Neural progenitor cell (in vitro differentiated cells): Measurements from ENCODE around the gene FLVCR1. TPM values are rescaled to one million over a fixed set of nuclear protein-coding genes. Genes with fewer than 3 reads are reported as not detected.
"Not testable (repeated sequence)": the region's sequence is repeated elsewhere in the genome, so short reads cannot be mapped to it uniquely, and the experiment has no call there.

Experiments used
- DNase-seq: peaks from one replicate; pipeline ENCODE4 v3.0.0-alpha.2; 2016; ENCODE audit warnings: low spot score
- H2AFZ ChIP-seq: fragments of 200-600 bp; sonication (generic); replicated peaks from 2 replicates; pipeline ENCODE4 v1.6.1; 2016; ENCODE audit warnings: antibody characterized with exemption
- H3F3A ChIP-seq: fragments of 200-600 bp; sonication (generic); 2 replicates; pipeline ENCODE4 v1.6.1; 2016; ENCODE audit warnings: antibody characterized with exemption, low read depth
- H3K27ac ChIP-seq: fragments of 200-600 bp; sonication (generic); 2 replicates; pipeline ENCODE4 v1.5.1; 2016; ENCODE audit warnings: mild to moderate bottlenecking
- H3K27me3 ChIP-seq: fragments of 200-600 bp; sonication (generic); 2 replicates; pipeline ENCODE4 v1.6.1; 2016; ENCODE audit warnings: mild to moderate bottlenecking, moderate library complexity
- H3K36me3 ChIP-seq: fragments of 200-600 bp; sonication (generic); 2 replicates; pipeline ENCODE4 v1.5.1; 2016
- H3K4me1 ChIP-seq: fragments of 200-600 bp; sonication (generic); 2 replicates; pipeline ENCODE4 v1.6.1; 2016; ENCODE audit warnings: mixed run types
- H3K4me2 ChIP-seq: fragments of 200-600 bp; sonication (generic); 2 replicates; pipeline ENCODE4 v1.6.1; 2016
- H3K4me3 ChIP-seq: fragments of 200-600 bp; sonication (generic); 2 replicates; pipeline ENCODE4 v1.5.1; 2016
- H3K79me2 ChIP-seq: fragments of 200-600 bp; sonication (generic); 2 replicates; pipeline ENCODE4 v1.6.1; 2016; ENCODE audit warnings: low read depth
- H3K9ac ChIP-seq: fragments of 200-600 bp; sonication (generic); 2 replicates; pipeline ENCODE4 v1.6.1; 2016
- H3K9me3 ChIP-seq: fragments of 200-600 bp; sonication (generic); 2 replicates; pipeline ENCODE4 v1.5.1; 2016; ENCODE audit warnings: low read depth
- H4K20me1 ChIP-seq: fragments of 200-600 bp; sonication (generic); 2 replicates; pipeline ENCODE4 v1.6.1; 2016; ENCODE audit warnings: low read depth
- H3K27ac Mint-ChIP-seq: 3 replicates; pipeline ENCODE4 v1.8.0; 2021; ENCODE audit warnings: mixed read lengths
- H3K27me3 Mint-ChIP-seq: 2 replicates; pipeline ENCODE4 v1.8.0; 2022; ENCODE audit warnings: low read depth, mild to moderate bottlenecking, inconsistent platforms, moderate library complexity, mixed read lengths; ENCODE audit not compliant: insufficient read depth
- H3K36me3 Mint-ChIP-seq: 3 replicates; pipeline ENCODE4 v1.8.0; 2021; ENCODE audit warnings: mixed read lengths
- H3K4me1 Mint-ChIP-seq: 3 replicates; pipeline ENCODE4 v1.8.0; 2021; ENCODE audit warnings: mixed read lengths
- H3K4me3 Mint-ChIP-seq: 3 replicates; pipeline ENCODE4 v1.8.0; 2021; ENCODE audit warnings: mild to moderate bottlenecking, moderate library complexity, mixed read lengths
- H3K9me3 Mint-ChIP-seq: 3 replicates; pipeline ENCODE4 v1.8.0; 2020; ENCODE audit warnings: mixed read lengths
- CTCF ChIP-seq: fragments of 200-600 bp; sonication (generic); IDR thresholded peaks from 2 replicates; pipeline ENCODE4 v1.5.1; 2017; ENCODE audit warnings: antibody characterized with exemption, mild to moderate bottlenecking
- EZH2 ChIP-seq: fragments of 200-600 bp; sonication (generic); IDR thresholded peaks from 2 replicates; pipeline ENCODE4 v1.6.1; 2017; ENCODE audit warnings: antibody characterized with exemption, mild to moderate bottlenecking, moderate library complexity
- EZH2phosphoT487 ChIP-seq: fragments of 200-600 bp; sonication (generic); IDR thresholded peaks from 2 replicates; pipeline ENCODE4 v1.6.1; 2017; ENCODE audit warnings: antibody characterized with exemption
- total RNA-seq: library from RNA; depleted of rRNA; stranded (reverse); fragments of >200 nt; gene quantifications from 2 replicates; pipeline ENCODE4 v1.2.3, GENCODE V29; 2015; ENCODE audit warnings: low replicate concordance

The FLVCR1 gene
- total RNA-seq, 1 donor from 2014 or later: 33.2 TPM

DNA sequence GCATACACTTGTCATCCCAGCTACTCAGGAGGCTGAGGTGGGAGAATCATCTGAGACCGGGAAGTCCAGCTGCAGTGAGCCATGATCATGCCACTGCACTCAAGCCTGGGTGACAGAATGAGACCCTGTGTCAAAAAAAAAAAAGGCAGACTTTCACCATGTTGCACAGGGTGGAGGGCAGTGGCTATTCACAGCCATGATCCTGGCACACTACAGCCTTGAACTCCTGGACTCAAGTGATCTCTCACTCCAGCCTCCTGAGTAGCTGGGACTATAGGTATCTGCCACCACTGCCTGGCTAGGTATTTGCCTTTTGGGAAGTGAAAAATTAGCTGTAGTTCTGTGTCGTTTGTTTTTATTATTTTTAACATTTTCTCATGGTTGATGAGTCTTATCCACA lies 29.7 kb upstream of the FLVCR1 start:
- H3K9ac ChIP-seq: no peak overlapping the region
- no peak for TF ChIP-seq CTCF
- no peak for TF ChIP-seq EZH2phosphoT487
- no peak for TF ChIP-seq EZH2
- H3K4me3 Mint-ChIP-seq: no peak overlapping the region
- no peaks in the 10 kb centered on the region for H3F3A ChIP-seq
- no peak overlapping the region for H3K4me2 ChIP-seq
- no peaks in the 10 kb centered on the region for H3K27me3 ChIP-seq
- H3K36me3 Mint-ChIP-seq: no peaks in the 10 kb centered on the region
- no peaks in the 10 kb centered on the region for H4K20me1 ChIP-seq
- no peak for DNase-seq
- H2AFZ ChIP-seq: no peak overlapping the region
- H3K9me3 ChIP-seq: no peaks in the 10 kb centered on the region
- H3K79me2 ChIP-seq: no peaks in the 10 kb centered on the region
- no peak overlapping the region for H3K4me3 ChIP-seq
- peaks cover 18% of the 10 kb centered on the region for H3K9me3 Mint-ChIP-seq
- H3K4me1 Mint-ChIP-seq: peaks cover 2% of the 10 kb centered on the region
- no peaks in the 10 kb centered on the region for H3K4me1 ChIP-seq
- no peaks in the 10 kb centered on the region for H3K36me3 ChIP-seq
- H3K27ac Mint-ChIP-seq: no peak overlapping the region
- H3K27ac ChIP-seq: no peak overlapping the region
- H3K27me3 Mint-ChIP-seq: no peaks in the 10 kb centered on the region

DNA sequence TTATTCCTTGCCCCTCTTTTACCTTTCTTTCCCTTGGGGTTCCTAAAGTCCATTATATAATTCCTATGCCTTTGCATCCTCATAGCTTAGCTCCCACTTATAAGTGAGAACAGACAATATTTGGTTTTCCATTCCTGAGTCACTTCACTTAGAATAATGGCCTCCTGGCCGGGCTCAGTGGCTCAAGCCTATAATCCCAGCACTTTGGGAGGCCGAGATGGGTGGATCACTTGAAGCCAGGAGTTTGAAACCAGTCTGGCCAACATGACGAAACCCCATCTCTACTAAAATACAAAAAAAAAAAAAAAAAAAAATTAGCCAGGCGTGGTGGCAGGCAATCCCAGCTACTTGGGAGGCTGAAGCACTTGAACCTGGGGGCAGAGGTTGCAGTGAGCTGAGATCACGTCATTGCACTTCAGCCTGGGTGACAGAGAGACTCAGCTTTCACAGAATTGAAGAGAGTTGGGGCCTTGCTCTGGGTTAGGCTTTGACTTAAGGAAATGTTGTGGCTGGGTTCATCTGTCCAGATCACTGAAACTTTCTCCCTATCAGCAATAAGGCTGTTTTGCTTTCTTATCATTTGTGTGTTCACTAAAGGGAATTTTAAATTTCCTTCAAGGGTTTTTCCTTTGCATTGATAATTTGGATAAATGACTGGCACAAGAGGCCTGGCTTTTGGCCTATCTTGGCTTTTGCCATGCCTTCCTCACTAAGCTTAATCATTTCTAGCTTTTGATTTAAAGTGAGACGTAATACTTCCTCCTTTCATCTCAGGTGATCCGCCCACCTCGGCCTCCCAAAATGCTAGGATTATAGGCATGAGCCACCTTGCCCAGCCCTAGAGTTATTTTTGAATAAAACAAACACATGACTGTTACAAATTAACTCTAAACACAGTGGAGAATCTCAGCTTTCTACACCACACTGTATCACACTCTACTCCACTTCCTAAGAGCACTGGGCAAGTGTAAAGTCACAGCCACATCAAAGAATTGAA lies 24.6 kb upstream of the FLVCR1 start:
- H2AFZ ChIP-seq, H4K20me1 ChIP-seq, H3K79me2 ChIP-seq, H3K9me3 Mint-ChIP-seq, H3K27me3 Mint-ChIP-seq, H3K4me1 Mint-ChIP-seq, H3K4me3 ChIP-seq, H3K9ac ChIP-seq, H3F3A ChIP-seq, H3K4me3 Mint-ChIP-seq, H3K36me3 Mint-ChIP-seq, DNase-seq, H3K9me3 ChIP-seq, H3K36me3 ChIP-seq, H3K27ac ChIP-seq, H3K4me1 ChIP-seq, H3K27ac Mint-ChIP-seq, H3K4me2 ChIP-seq, H3K27me3 ChIP-seq: not testable (repeated sequence)

- DNase-seq: no peak
- H3K4me3 Mint-ChIP-seq: no peak overlapping the region
- H3K9me3 Mint-ChIP-seq: no peaks in the 10 kb centered on the region
- H3K36me3 Mint-ChIP-seq: no peaks in the 10 kb centered on the region
- no peak overlapping the region for H3K27ac ChIP-seq
- no peak overlapping the region for H3K4me2 ChIP-seq
- H3K9ac ChIP-seq: no peak overlapping the region
- H3K4me1 Mint-ChIP-seq: no peaks in the 10 kb centered on the region
- no peaks in the 10 kb centered on the region for H3K79me2 ChIP-seq
- peaks cover 4% of the 10 kb centered on the region for H3K27me3 Mint-ChIP-seq
- no peaks in the 10 kb centered on the region for H4K20me1 ChIP-seq
- no peaks in the 10 kb centered on the region for H3K27me3 ChIP-seq
- no peaks in the 10 kb centered on the region for H3K9me3 ChIP-seq
- no peak overlapping the region for H2AFZ ChIP-seq
- H3K4me3 ChIP-seq: no peak overlapping the region
- no peak for TF ChIP-seq CTCF
- TF ChIP-seq EZH2: no peak
- no peak for TF ChIP-seq EZH2phosphoT487
- no peaks in the 10 kb centered on the region for H3F3A ChIP-seq
- no peak overlapping the region for H3K27ac Mint-ChIP-seq
- H3K36me3 ChIP-seq: no peaks in the 10 kb centered on the region
- no peaks in the 10 kb centered on the region for H3K4me1 ChIP-seq
Observed at GRCh38 chr1:212838145-212838544, 19.9 kb upstream of the FLVCR1 start.

DNA sequence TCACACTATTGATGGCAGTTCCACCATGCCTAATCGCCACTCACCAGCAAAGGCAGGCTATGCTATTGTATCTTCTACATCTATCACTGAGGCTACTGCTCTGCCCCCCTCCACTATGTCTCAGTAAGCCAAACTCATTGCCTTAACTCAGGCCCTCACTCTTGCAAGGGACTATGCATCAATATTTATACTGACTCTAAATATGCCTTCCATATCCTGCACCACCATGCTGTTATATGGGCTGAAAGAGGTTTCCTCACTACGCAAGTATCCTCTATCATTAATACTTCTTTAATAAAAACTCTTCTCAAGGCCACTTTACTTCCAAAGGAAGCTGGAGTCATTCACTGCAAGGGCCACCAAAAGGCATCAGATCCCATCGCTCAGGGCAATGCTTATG lies 13.6 kb upstream of the FLVCR1 start:
- not testable (repeated sequence) for H3K9me3 ChIP-seq, H3F3A ChIP-seq, H3K9ac ChIP-seq, H3K9me3 Mint-ChIP-seq, H3K27ac Mint-ChIP-seq, H3K4me1 ChIP-seq, H3K4me3 ChIP-seq, H3K79me2 ChIP-seq, H3K4me1 Mint-ChIP-seq, H3K27ac ChIP-seq, H3K36me3 Mint-ChIP-seq, H4K20me1 ChIP-seq, H3K4me3 Mint-ChIP-seq, H3K4me2 ChIP-seq, H3K27me3 ChIP-seq, H3K36me3 ChIP-seq, DNase-seq, H2AFZ ChIP-seq, H3K27me3 Mint-ChIP-seq
